Transverse colon (tissue), 4 donors: ENCODE results near the gene RPGRIP1L. TPM values are rescaled to one million over a fixed set of nuclear protein-coding genes. Genes with fewer than 3 reads are reported as not detected.

Experiments
- DNase-seq: peaks from one replicate; pipeline ENCODE4 v3.0.0-alpha.2; 2019
- H3K27ac ChIP-seq, 4 donors: fragments of 200-600 bp; sonication (generic); 2 replicates each; pipeline ENCODE4 v1.5.1; 2016 to 2018; ENCODE audit warnings: inconsistent platforms in 4 of 4
- H3K27me3 ChIP-seq: fragments of 200-600 bp; sonication (generic); 2 replicates; pipeline ENCODE4 v1.5.1; 2017; ENCODE audit warnings: inconsistent platforms
- H3K36me3 ChIP-seq, 4 donors: fragments of 200-600 bp; sonication (generic); 2 replicates each; pipeline ENCODE4 v1.5.1; 2017 to 2019; ENCODE audit warnings: inconsistent platforms in 4 of 4
- H3K4me1 ChIP-seq, 4 donors: fragments of 200-600 bp; sonication (generic); 2 replicates each; pipeline ENCODE4 v1.5.1; 2017 to 2020; ENCODE audit warnings: inconsistent platforms in 4 of 4
- H3K4me3 ChIP-seq, 4 donors: fragments of 200-600 bp; sonication (generic); 1 replicate in 1 of 4; 2 replicates in 3 of 4; pipeline versions ENCODE4 v1.5.1 to v1.6.1; 2017 to 2019; ENCODE audit warnings: inconsistent platforms in 4 of 4
- H3K9me3 ChIP-seq, 2 donors: fragments of 200-600 bp; sonication (generic); 2 replicates each; pipeline ENCODE4 v1.5.1; 2017 to 2019; ENCODE audit warnings: inconsistent platforms in 2 of 2
- EP300 ChIP-seq: sonication (generic); formaldehyde crosslinking; IDR thresholded peaks from one replicate; pipeline ENCODE4 v1.6.1; 2017; ENCODE audit warnings: antibody characterized with exemption, low read depth
- POLR2A ChIP-seq: fragments of 450-650 bp; IDR thresholded peaks from one replicate; pipeline ENCODE4 v1.6.1; 2016; ENCODE audit warnings: antibody characterized with exemption, mild to moderate bottlenecking, moderate library complexity
- POLR2AphosphoS5 ChIP-seq, 3 donors: sonication (generic); formaldehyde crosslinking; IDR thresholded peaks; one replicate each; pipeline ENCODE4 v1.6.1; 2016; ENCODE audit warnings: antibody characterized with exemption in 3 of 3
- whole genome bisulfite sequencing, 2 donors: methylation state at CpG; one replicate each; pipeline ENCODE4 v1.1.5; 2018; ENCODE audit warnings: low coverage in 1 of 2; 5-methylcytosine and 5-hydroxymethylcytosine counted together
- in situ Hi-C, 4 donors: fragments of 200-750 bp; cut with MboI; loops; one replicate each; pipeline versions ENCODE4 v1.15.0 to v1.15.1; 2017; ENCODE audit warnings: low sequenced_read_pairs in 3 of 4, low pct_ligation_motif_present in 1 of 4, low pct_unique_long_range_greater_than_20kb in 1 of 4
- intact Hi-C: fragments of 100-400 bp; cut with DNase I; formaldehyde crosslinking; loops from one replicate; pipeline ENCODE4 v1.15.1; 2023; ENCODE audit warnings: low total_unique reads
- total RNA-seq, 4 donors: library from RNA; depleted of rRNA; stranded (reverse); fragments of >200 nt; gene quantifications; one replicate each; pipeline ENCODE4 v1.1.0, GENCODE V29; 2016
- TF ChIP-seq, protein P1 (sequence below), 5 experiments: fragments of 200-600 bp in 3 of 5; fragments of 450-650 bp in 2 of 5; sonication (generic) in 3 of 5; IDR thresholded peaks; 1 replicate in 2 of 5; 2 replicates in 3 of 5; pipeline ENCODE4 v1.5.1; 2016 to 2017; ENCODE audit warnings: antibody characterized with exemption in 5 of 5, inconsistent platforms in 3 of 5, mild to moderate bottlenecking in 2 of 5, moderate library complexity in 1 of 5

The RPGRIP1L gene
- total RNA-seq, 4 donors from 2014 or later: 1.6 to 5.6 (median 2.1) TPM

DNA sequence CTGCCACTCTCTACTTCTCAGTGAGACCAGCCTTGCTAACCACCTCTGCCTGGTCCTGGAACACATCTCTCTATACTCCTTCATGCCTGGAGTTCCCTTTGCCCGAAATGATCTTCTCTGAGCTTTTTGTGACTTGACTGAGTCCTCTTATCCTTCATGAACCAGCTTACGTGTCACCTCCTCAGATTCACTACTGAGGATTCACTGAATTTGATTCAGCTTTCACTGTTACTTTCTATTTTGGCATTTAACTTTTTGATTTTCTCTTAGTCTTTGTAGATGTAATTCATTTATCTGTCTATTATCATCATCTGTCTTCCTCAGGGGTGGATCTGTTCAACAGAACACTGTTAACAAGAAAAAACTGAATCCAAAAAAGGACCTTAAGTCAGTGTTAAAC is 95.6 kb downstream of the RPGRIP1L start:
- no peak overlapping the region for H3K27ac ChIP-seq
- no peaks in the 10 kb centered on the region for H3K36me3 ChIP-seq
- H3K4me3 ChIP-seq: no peak overlapping the region
- WGBS, 2 donors: 86 to 98% methylated on average over 1 to 2 of the region's 2 CpGs
- TF ChIP-seq EP300 (no peak), POLR2AphosphoS5 (IDR thresholded peaks at IDR 0.05) (no peak), POLR2A (no peak)
- TF ChIP-seq, protein P1, sequence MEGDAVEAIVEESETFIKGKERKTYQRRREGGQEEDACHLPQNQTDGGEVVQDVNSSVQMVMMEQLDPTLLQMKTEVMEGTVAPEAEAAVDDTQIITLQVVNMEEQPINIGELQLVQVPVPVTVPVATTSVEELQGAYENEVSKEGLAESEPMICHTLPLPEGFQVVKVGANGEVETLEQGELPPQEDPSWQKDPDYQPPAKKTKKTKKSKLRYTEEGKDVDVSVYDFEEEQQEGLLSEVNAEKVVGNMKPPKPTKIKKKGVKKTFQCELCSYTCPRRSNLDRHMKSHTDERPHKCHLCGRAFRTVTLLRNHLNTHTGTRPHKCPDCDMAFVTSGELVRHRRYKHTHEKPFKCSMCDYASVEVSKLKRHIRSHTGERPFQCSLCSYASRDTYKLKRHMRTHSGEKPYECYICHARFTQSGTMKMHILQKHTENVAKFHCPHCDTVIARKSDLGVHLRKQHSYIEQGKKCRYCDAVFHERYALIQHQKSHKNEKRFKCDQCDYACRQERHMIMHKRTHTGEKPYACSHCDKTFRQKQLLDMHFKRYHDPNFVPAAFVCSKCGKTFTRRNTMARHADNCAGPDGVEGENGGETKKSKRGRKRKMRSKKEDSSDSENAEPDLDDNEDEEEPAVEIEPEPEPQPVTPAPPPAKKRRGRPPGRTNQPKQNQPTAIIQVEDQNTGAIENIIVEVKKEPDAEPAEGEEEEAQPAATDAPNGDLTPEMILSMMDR (IDR thresholded peaks at IDR 0.05): no peak
- no peaks in the 10 kb centered on the region for H3K27me3 ChIP-seq
- H3K9me3 ChIP-seq: no peaks in the 10 kb centered on the region
- in situ Hi-C loops: no loop called here
- DNase-seq: no peak
- H3K4me1 ChIP-seq: peaks cover 0 to 9% (median 0%) of the 10 kb centered on the region in 4 donors
- intact Hi-C loops: no loop called here

DNA sequence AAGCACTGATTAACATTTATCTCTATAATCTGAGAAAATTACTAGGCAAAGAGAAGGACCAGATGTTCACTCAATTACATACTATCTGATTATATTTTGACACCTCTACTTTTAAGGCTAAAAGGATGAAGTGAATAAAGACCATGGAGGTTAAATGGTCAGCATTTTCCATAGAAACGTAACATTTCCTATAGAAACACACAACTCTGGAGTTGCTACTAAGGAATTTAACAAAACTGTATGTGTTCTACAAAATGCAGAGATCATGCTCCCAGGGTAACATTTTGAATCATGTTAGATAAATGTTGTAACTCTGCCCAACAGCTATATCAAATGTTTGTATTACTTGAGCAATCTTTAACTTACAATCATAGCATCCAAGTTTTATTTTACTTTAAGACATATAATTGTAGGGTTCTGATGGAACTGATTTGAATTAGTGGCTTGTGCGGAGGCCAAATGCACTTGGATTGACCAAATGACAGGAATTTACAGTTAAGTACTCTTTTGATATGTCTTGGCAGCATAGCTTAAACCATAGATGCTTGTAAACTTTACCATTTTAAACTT is 97.7 kb downstream of the RPGRIP1L start:
- in situ Hi-C loops: no loop called here
- no peak overlapping the region for H3K4me3 ChIP-seq
- no peaks in the 10 kb centered on the region for H3K9me3 ChIP-seq
- H3K4me1 ChIP-seq: no peaks in the 10 kb centered on the region
- DNase-seq: no peak
- no peaks in the 10 kb centered on the region for H3K27me3 ChIP-seq
- H3K36me3 ChIP-seq: no peaks in the 10 kb centered on the region
- no peak overlapping the region for H3K27ac ChIP-seq
- no peak for TF ChIP-seq POLR2AphosphoS5 (IDR thresholded peaks at IDR 0.05)
- no peak for TF ChIP-seq POLR2A
- TF ChIP-seq, protein P1 (IDR thresholded peaks at IDR 0.05): no peak
- TF ChIP-seq EP300: no peak
- intact Hi-C loops: no loop called here
- WGBS, 2 donors: 90 to 95% methylated on average over 2 of the region's 2 CpGs

GRCh38 chr16:53605356-53605755 is 98.3 kb downstream of the RPGRIP1L start:
- Histone ChIP-seq H3K9me3 (no peaks in the 10 kb centered on the region), H3K4me3 (no peak overlapping the region), H3K27ac (no peak overlapping the region), H3K4me1 (no peaks in the 10 kb centered on the region), H3K36me3 (no peaks in the 10 kb centered on the region), H3K27me3 (no peaks in the 10 kb centered on the region)
- DNase-seq: no peak
- WGBS, 2 donors: 94 to 97% methylated on average over 10 of the region's 10 CpGs
- TF ChIP-seq EP300: no peak
- intact Hi-C loops (no loop called here), in situ Hi-C loops (no loop called here)

DNA sequence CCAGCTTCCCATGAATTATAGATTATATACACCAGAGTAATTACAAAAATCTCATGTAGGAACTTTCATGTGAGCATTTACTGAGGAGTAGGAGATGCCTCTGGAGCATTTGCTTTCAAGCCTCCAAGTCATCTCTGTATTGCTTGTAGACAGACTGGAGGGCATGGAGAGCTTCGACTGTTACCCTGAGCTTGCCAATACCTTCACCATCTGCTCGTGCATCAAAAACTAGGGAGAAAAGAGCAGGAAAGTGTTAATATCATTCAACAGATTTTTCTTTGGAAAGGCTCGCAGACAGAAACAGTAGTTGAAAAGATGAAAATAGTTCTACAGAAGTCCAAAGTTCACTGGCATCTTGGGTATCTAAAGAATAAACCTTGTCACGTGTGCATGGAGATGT is 101.7 kb downstream of the RPGRIP1L start:
- Histone ChIP-seq H3K4me3 (no peak overlapping the region), H3K27ac (no peak overlapping the region), H3K27me3 (no peaks in the 10 kb centered on the region), H3K9me3 (no peaks in the 10 kb centered on the region), H3K4me1 (no peaks in the 10 kb centered on the region), H3K36me3 (no peaks in the 10 kb centered on the region)
- intact Hi-C loops (no loop called here), in situ Hi-C loops (no loop called here)
- no peak for DNase-seq
- TF ChIP-seq POLR2A (no peak), EP300 (no peak), POLR2AphosphoS5 (IDR thresholded peaks at IDR 0.05) (no peak)
- TF ChIP-seq, protein P1 (IDR thresholded peaks at IDR 0.05): no peak
- 90 to 93% methylated on average over 2 to 4 of the region's 4 CpGs for WGBS, 2 donors

GRCh38 chr16:53600616-53601015 is 103.0 kb downstream of the RPGRIP1L start:
- WGBS, 2 donors: 91% methylated on average over 1 of the region's 1 CpG
- H3K4me1 ChIP-seq: no peaks in the 10 kb centered on the region
- H3K27me3 ChIP-seq: no peaks in the 10 kb centered on the region
- H3K9me3 ChIP-seq: peaks cover under 1 to 3% of the 10 kb centered on the region in 2 donors
- in situ Hi-C loops (no loop called here), intact Hi-C loops (no loop called here)
- no peak overlapping the region for H3K4me3 ChIP-seq
- TF ChIP-seq POLR2A (no peak), EP300 (no peak)
- DNase-seq: no peak
- no peaks in the 10 kb centered on the region for H3K36me3 ChIP-seq
- no peak overlapping the region for H3K27ac ChIP-seq
